Ovary (tissue), 3 donors: ENCODE measurements around the gene LRRC49.

Experiments
- CTCF ChIP-seq, 3 donors: fragments of 450-650 bp in 2 of 3; fragments of 200-600 bp in 1 of 3; IDR thresholded peaks; one replicate each; pipeline versions ENCODE4 v1.5.1 to v1.8.0; 2016 to 2022; ENCODE audit warnings: antibody characterized with exemption in 3 of 3, mild to moderate bottlenecking in 1 of 3
- EP300 ChIP-seq: sonication (generic); formaldehyde crosslinking; IDR thresholded peaks from one replicate; pipeline ENCODE4 v1.6.1; 2017; ENCODE audit warnings: antibody characterized with exemption
- POLR2A ChIP-seq: fragments of 450-650 bp; IDR thresholded peaks from one replicate; pipeline ENCODE4 v1.6.1; 2017; ENCODE audit warnings: antibody characterized with exemption, mild to moderate bottlenecking, moderate library complexity
- donor health status: DM: no; HTN: no; CAD: no.

GRCh38 chr15:70974004-70974832 is 81.6 kb downstream of the LRRC49 start:
- TF ChIP-seq CTCF (IDR thresholded peaks at IDR 0.05) (no peak), POLR2A (no peak), EP300 (no peak)
